ENCODE results near the gene AGBL4.

AGBL4 gene

DNA sequence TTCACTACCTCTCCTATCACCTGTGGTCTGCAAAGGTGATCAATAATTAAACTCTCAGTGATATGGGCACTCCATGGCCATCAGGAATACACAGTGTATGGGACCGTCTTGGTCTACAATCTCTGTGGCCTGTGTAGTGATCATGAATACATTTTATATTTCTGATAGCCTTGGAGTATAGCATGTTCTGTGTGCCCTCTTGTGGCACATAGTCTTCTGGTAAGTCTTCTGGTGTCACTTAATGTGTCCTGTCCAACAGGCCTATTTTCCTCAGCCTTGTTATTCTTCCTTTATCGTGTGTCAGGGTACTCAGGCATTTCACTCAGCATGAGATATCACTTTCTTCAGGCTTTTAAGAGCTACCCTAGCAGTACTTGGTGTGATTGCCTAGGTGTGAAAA is 393.6 kb downstream of the AGBL4 start:
- TF ChIP-seq TEAD4 (IDR thresholded peaks at IDR 0.05) (no peak), YY1 (IDR thresholded peaks at IDR 0.05; ENCODE audit: low read depth) (no peak), NFIC (IDR thresholded peaks at IDR 0.05) (no peak), CEBPB (IDR thresholded peaks at IDR 0.05) (no peak), TCF12 (IDR thresholded peaks at IDR 0.05; ENCODE audit: low read depth) (no peak), EP300 (IDR thresholded peaks at IDR 0.05; ENCODE audit: borderline replicate concordance) (no peak), FOXM1 (IDR thresholded peaks at IDR 0.05; ENCODE audit: borderline replicate concordance, low read depth) (no peak), EGR1 (IDR thresholded peaks at IDR 0.05) (no peak), RAD21 (IDR thresholded peaks at IDR 0.05; ENCODE audit: low read depth) (no peak), ZBTB7A (IDR thresholded peaks at IDR 0.05; ENCODE audit: low read depth) (no peak), CREB1 (IDR thresholded peaks at IDR 0.05; ENCODE audit: low read depth) (no peak), TAF1 (IDR thresholded peaks at IDR 0.05; ENCODE audit: low read depth) (no peak)
- TF ChIP-seq, protein P1, sequence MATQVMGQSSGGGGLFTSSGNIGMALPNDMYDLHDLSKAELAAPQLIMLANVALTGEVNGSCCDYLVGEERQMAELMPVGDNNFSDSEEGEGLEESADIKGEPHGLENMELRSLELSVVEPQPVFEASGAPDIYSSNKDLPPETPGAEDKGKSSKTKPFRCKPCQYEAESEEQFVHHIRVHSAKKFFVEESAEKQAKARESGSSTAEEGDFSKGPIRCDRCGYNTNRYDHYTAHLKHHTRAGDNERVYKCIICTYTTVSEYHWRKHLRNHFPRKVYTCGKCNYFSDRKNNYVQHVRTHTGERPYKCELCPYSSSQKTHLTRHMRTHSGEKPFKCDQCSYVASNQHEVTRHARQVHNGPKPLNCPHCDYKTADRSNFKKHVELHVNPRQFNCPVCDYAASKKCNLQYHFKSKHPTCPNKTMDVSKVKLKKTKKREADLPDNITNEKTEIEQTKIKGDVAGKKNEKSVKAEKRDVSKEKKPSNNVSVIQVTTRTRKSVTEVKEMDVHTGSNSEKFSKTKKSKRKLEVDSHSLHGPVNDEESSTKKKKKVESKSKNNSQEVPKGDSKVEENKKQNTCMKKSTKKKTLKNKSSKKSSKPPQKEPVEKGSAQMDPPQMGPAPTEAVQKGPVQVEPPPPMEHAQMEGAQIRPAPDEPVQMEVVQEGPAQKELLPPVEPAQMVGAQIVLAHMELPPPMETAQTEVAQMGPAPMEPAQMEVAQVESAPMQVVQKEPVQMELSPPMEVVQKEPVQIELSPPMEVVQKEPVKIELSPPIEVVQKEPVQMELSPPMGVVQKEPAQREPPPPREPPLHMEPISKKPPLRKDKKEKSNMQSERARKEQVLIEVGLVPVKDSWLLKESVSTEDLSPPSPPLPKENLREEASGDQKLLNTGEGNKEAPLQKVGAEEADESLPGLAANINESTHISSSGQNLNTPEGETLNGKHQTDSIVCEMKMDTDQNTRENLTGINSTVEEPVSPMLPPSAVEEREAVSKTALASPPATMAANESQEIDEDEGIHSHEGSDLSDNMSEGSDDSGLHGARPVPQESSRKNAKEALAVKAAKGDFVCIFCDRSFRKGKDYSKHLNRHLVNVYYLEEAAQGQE (IDR thresholded peaks at IDR 0.05; ENCODE audit: low read depth) = no peak
- TF ChIP-seq, protein P2, sequence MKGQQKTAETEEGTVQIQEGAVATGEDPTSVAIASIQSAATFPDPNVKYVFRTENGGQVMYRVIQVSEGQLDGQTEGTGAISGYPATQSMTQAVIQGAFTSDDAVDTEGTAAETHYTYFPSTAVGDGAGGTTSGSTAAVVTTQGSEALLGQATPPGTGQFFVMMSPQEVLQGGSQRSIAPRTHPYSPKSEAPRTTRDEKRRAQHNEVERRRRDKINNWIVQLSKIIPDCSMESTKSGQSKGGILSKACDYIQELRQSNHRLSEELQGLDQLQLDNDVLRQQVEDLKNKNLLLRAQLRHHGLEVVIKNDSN (IDR thresholded peaks at IDR 0.05) = no peak
- TF ChIP-seq, protein P3, sequence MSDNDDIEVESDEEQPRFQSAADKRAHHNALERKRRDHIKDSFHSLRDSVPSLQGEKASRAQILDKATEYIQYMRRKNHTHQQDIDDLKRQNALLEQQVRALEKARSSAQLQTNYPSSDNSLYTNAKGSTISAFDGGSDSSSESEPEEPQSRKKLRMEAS (IDR thresholded peaks at IDR 0.05) = no peak

DNA sequence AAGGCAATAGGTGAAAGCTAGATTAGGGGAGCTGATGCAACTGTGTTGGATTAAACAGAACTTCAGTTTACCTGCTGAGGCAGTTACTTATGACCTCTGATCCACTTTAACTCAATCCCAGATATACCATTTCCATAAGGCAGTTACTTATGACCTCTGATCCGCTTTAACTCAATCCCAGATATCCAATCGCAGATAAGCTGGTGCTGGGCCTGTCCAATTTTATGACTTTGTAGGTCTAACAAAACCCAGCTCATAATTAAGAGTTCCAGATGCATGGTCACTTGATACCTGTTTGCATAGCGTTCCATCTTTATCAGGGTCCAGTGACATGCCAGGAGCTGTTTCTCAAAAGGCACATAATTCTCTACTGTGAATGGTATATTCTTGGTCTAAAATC is 396.0 kb downstream of the AGBL4 start:
- TF ChIP-seq, protein P3 (IDR thresholded peaks at IDR 0.05) = no peak
- TF ChIP-seq ZBTB7A (IDR thresholded peaks at IDR 0.05; ENCODE audit: low read depth) (no peak), TAF1 (IDR thresholded peaks at IDR 0.05; ENCODE audit: low read depth) (no peak)

DNA sequence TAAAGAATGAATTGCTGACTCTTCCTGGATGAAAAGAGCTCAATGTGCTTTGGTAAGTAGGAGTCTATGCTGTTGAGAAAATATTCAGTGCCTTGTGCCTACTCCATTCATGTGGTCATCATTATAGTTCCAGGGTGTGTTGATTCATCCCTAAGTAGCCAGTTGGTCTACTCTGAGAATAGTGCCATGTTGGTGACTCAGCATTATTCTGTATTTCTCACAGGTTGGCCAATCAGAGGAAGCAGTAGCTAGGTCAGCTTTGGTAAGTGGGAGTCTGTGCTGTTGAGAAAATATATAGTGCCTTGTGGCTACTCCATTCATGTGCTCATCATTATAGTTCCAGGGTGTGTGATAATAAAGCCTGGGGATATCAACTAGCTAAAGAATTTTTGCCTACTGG is 397.3 kb downstream of the AGBL4 start:
- no peak for TF ChIP-seq TAF1 (IDR thresholded peaks at IDR 0.05; ENCODE audit: low read depth)
- TF ChIP-seq FOXM1 (IDR thresholded peaks at IDR 0.05; ENCODE audit: borderline replicate concordance, low read depth) = no peak
- TF ChIP-seq, protein P2 (IDR thresholded peaks at IDR 0.05) = no peak
- TF ChIP-seq, protein P1 (IDR thresholded peaks at IDR 0.05; ENCODE audit: low read depth) = no peak
- no peak for TF ChIP-seq EP300 (IDR thresholded peaks at IDR 0.05; ENCODE audit: borderline replicate concordance)
- TF ChIP-seq RAD21 (IDR thresholded peaks at IDR 0.05; ENCODE audit: low read depth) = no peak
- TF ChIP-seq, protein P3 (IDR thresholded peaks at IDR 0.05) = no peak
- no peak for TF ChIP-seq TEAD4 (IDR thresholded peaks at IDR 0.05)
- no peak for TF ChIP-seq YY1 (IDR thresholded peaks at IDR 0.05; ENCODE audit: low read depth)
- TF ChIP-seq ZBTB7A (IDR thresholded peaks at IDR 0.05; ENCODE audit: low read depth) = no peak
- no peak for TF ChIP-seq TCF12 (IDR thresholded peaks at IDR 0.05; ENCODE audit: low read depth)
- TF ChIP-seq CREB1 (IDR thresholded peaks at IDR 0.05; ENCODE audit: low read depth) = no peak
- no peak for TF ChIP-seq NFIC (IDR thresholded peaks at IDR 0.05)
- TF ChIP-seq EGR1 (IDR thresholded peaks at IDR 0.05) = no peak
- TF ChIP-seq CEBPB (IDR thresholded peaks at IDR 0.05) = no peak

DNA sequence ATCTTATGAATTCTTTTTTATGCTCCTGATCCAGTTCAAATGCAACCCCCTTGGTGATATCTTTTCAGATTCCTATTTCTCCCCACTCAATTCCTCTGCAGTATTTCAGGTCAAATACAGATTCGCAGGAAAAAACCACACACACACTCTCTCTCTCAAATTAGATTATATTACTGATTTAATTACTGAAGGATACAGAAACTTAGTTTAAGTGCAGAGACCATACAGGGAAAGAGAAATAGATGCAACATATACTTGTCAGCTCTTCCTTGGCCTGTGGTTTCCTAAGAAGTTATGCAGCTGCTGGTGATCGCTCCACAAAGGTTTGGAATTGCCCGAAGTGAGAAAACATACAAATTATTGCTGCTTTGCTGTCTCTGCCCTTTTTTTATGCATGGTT is 400.9 kb downstream of the AGBL4 start:
- TF ChIP-seq EGR1 (IDR thresholded peaks at IDR 0.05) (no peak), TEAD4 (IDR thresholded peaks at IDR 0.05) (no peak), TAF1 (IDR thresholded peaks at IDR 0.05; ENCODE audit: low read depth) (no peak), FOXM1 (IDR thresholded peaks at IDR 0.05; ENCODE audit: borderline replicate concordance, low read depth) (no peak)

DNA sequence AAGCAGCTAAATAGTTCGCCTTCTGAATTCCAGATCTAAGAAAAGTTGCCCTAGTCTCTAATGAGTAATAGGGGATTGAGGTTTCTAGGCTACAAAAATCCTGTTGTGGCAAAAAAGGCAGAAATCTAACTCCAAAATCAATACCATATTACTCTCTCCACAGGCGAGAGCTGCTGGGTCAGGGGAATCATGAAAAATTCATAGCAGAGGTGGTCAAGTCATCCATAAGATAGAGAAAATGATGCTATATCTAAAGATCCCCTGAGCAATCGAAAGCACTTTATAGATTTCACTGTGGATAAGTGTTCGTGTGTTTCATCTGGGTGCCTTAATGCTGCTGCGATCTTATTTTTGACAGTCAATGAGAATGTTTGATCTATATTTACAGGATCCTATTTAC is 417.7 kb downstream of the AGBL4 start:
- no peak for TF ChIP-seq FOXM1 (IDR thresholded peaks at IDR 0.05; ENCODE audit: borderline replicate concordance, low read depth)
- no peak for TF ChIP-seq NFIC (IDR thresholded peaks at IDR 0.05)
- TF ChIP-seq, protein P3 (IDR thresholded peaks at IDR 0.05) = no peak
- no peak for TF ChIP-seq YY1 (IDR thresholded peaks at IDR 0.05; ENCODE audit: low read depth)
- no peak for TF ChIP-seq CREB1 (IDR thresholded peaks at IDR 0.05; ENCODE audit: low read depth)
- TF ChIP-seq EGR1 (IDR thresholded peaks at IDR 0.05) = no peak
- no peak for TF ChIP-seq EP300 (IDR thresholded peaks at IDR 0.05; ENCODE audit: borderline replicate concordance)
- no peak for TF ChIP-seq CEBPB (IDR thresholded peaks at IDR 0.05)

DNA sequence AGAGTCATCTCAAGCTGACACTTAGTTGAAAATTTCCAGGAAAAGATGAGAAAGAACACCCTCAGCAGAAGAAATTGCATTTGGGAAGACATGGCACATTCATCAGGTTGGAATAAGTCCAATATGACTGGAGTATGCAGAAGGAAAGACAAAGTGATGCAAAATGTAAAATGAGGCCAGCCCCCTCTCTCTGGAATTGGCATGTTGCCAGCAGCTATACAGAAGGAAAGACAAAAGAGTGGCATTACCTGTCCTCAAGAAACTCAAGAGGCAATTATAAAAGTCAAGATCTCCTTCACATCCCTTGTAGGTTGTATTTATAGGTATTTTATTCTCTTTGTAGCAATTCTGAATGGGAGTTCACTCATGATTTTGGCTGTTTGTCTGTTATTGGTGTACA is 426.3 kb downstream of the AGBL4 start:
- TF ChIP-seq TAF1 (IDR thresholded peaks at IDR 0.05; ENCODE audit: low read depth) = no peak
- no peak for TF ChIP-seq RAD21 (IDR thresholded peaks at IDR 0.05; ENCODE audit: low read depth)
- TF ChIP-seq, protein P2 (IDR thresholded peaks at IDR 0.05) = no peak
- TF ChIP-seq CEBPB (IDR thresholded peaks at IDR 0.05) = no peak

Measured in Ishikawa (cell line).